H9 (cell line): Measurements from ENCODE around the gene TOR1B. TPM values are rescaled to one million over a fixed set of nuclear protein-coding genes. Genes with fewer than 3 reads are reported as not detected.
"Not testable (repeated sequence)": the region's sequence is repeated elsewhere in the genome, so short reads cannot be mapped to it uniquely, and the experiment has no call there.

Experiments
- DNase-seq: peaks from one replicate; pipeline ENCODE4 v3.0.0-alpha.2; 2017
- H2AFZ ChIP-seq: one replicate; pipeline ENCODE4 v1.6.1; 2013; ENCODE audit warnings: mild to moderate bottlenecking, low read length, control low read depth, moderate library complexity
- H2AK5ac ChIP-seq: 2 replicates; pipeline ENCODE4 v1.6.1; 2013; ENCODE audit warnings: low read length, control low read depth, mixed read lengths; ENCODE audit not compliant: insufficient read length
- H2BK120ac ChIP-seq: one replicate; pipeline ENCODE4 v1.6.1; 2013; ENCODE audit warnings: low read depth, mild to moderate bottlenecking, low read length, control low read depth, inconsistent platforms; ENCODE audit not compliant: poor library complexity, severe bottlenecking
- H2BK12ac ChIP-seq: 2 replicates; pipeline ENCODE4 v1.6.1; 2013; ENCODE audit warnings: low read length, control low read depth, mixed read lengths, low read depth; ENCODE audit not compliant: insufficient read length
- H2BK15ac ChIP-seq: 2 replicates; pipeline ENCODE4 v1.6.1; 2013; ENCODE audit warnings: low read depth, low read length, control low read depth
- H2BK20ac ChIP-seq: one replicate; pipeline ENCODE4 v1.6.1; 2013; ENCODE audit warnings: low read depth, mild to moderate bottlenecking, low read length, control low read depth, inconsistent platforms; ENCODE audit not compliant: poor library complexity, severe bottlenecking
- H2BK5ac ChIP-seq: 2 replicates; pipeline ENCODE4 v1.6.1; 2013; ENCODE audit warnings: low read length, control low read depth, mixed read lengths; ENCODE audit not compliant: insufficient read length
- H3K14ac ChIP-seq: 2 replicates; pipeline ENCODE4 v1.6.1; 2013; ENCODE audit warnings: low read length, control low read depth; ENCODE audit not compliant: insufficient read depth
- H3K18ac ChIP-seq: 2 replicates; pipeline ENCODE4 v1.6.1; 2013; ENCODE audit warnings: low read depth, mild to moderate bottlenecking, mixed read lengths, low read length, control low read depth; ENCODE audit not compliant: insufficient read length
- H3K23ac ChIP-seq: 2 replicates; pipeline ENCODE4 v1.6.1; 2013; ENCODE audit warnings: low read length, control low read depth, mixed read lengths, low read depth; ENCODE audit not compliant: insufficient read length
- H3K23me2 ChIP-seq: 2 replicates; pipeline ENCODE4 v1.6.1; 2013; ENCODE audit warnings: low read depth, mild to moderate bottlenecking, mixed read lengths, low read length, control low read depth; ENCODE audit not compliant: insufficient read length, poor library complexity, severe bottlenecking
- H3K27ac ChIP-seq: 2 replicates; pipeline ENCODE4 v1.5.1; 2013; ENCODE audit warnings: low read length, control low read depth, mixed read lengths, low read depth; ENCODE audit not compliant: insufficient read length
- H3K27me3 ChIP-seq: 2 replicates; pipeline ENCODE4 v1.6.1; 2013; ENCODE audit warnings: low read length, control low read depth, inconsistent platforms; ENCODE audit not compliant: insufficient read depth
- H3K4ac ChIP-seq: 2 replicates; pipeline ENCODE4 v1.6.1; 2013; ENCODE audit warnings: low read depth, mild to moderate bottlenecking, control low read depth, inconsistent platforms, low read length, moderate library complexity
- H3K4me1 ChIP-seq: 2 replicates; pipeline ENCODE4 v1.6.1; 2013; ENCODE audit warnings: low read length, control low read depth, inconsistent platforms; ENCODE audit not compliant: insufficient read depth
- H3K4me2 ChIP-seq: 2 replicates; pipeline ENCODE4 v1.6.1; 2013; ENCODE audit warnings: low read length, control low read depth, mixed read lengths; ENCODE audit not compliant: insufficient read length, insufficient read depth
- H3K56ac ChIP-seq: 2 replicates; pipeline ENCODE4 v1.6.1; 2013; ENCODE audit warnings: low read depth, mild to moderate bottlenecking, mixed read lengths, low read length, control low read depth; ENCODE audit not compliant: insufficient read length
- H3K79me1 ChIP-seq: 2 replicates; pipeline ENCODE4 v1.6.1; 2013; ENCODE audit warnings: low read depth, mild to moderate bottlenecking, moderate library complexity, low read length, control low read depth, inconsistent platforms; ENCODE audit not compliant: insufficient read depth, poor library complexity, severe bottlenecking
- H3K79me2 ChIP-seq: 2 replicates; pipeline ENCODE4 v1.6.1; 2013; ENCODE audit warnings: low read length, control low read depth, inconsistent platforms; ENCODE audit not compliant: insufficient read depth
- H3K9ac ChIP-seq: 2 replicates; pipeline ENCODE4 v1.6.1; 2013; ENCODE audit warnings: low read length, control low read depth, mixed read lengths; ENCODE audit not compliant: insufficient read length; ENCODE audit errors: extremely low read depth
- H3K9me3 ChIP-seq: one replicate; pipeline ENCODE4 v1.6.1; 2013; ENCODE audit warnings: low read depth, low read length, inconsistent platforms; ENCODE audit not compliant: control insufficient read depth
- H3T11ph ChIP-seq: one replicate; pipeline ENCODE4 v1.6.1; 2013; ENCODE audit warnings: mild to moderate bottlenecking, low read length, control low read depth, inconsistent platforms
- H4K20me1 ChIP-seq: one replicate; pipeline ENCODE4 v1.6.1; 2013; ENCODE audit not compliant: control insufficient read depth, insufficient read length, insufficient read depth
- H4K5ac ChIP-seq: 2 replicates; pipeline ENCODE4 v1.6.1; 2013; ENCODE audit warnings: low read depth, mild to moderate bottlenecking, mixed read lengths, low read length, control low read depth; ENCODE audit not compliant: insufficient read length
- H4K8ac ChIP-seq: replicated peaks from 2 replicates; pipeline ENCODE4 v1.6.1; 2013; ENCODE audit warnings: low read length, control low read depth, mixed read lengths, low read depth; ENCODE audit not compliant: insufficient read length
- H4K91ac ChIP-seq: 2 replicates; pipeline ENCODE4 v1.6.1; 2013; ENCODE audit warnings: low read depth, mild to moderate bottlenecking, moderate library complexity, mixed read lengths, low read length, control low read depth; ENCODE audit not compliant: insufficient read length
- H3K27ac Mint-ChIP-seq, 3 experiments: 2 replicates in 2 of 3; 3 replicates in 1 of 3; pipeline ENCODE4 v1.8.0; 2020 to 2021; ENCODE audit warnings: mixed read lengths in 3 of 3, mild to moderate bottlenecking in 1 of 3, moderate library complexity in 1 of 3
- H3K27me3 Mint-ChIP-seq: 2 replicates; pipeline ENCODE4 v1.8.0; 2021; ENCODE audit warnings: low read depth, mild to moderate bottlenecking, moderate library complexity, mixed read lengths
- H3K36me3 Mint-ChIP-seq, 3 experiments: 2 replicates in 2 of 3; 3 replicates in 1 of 3; pipeline ENCODE4 v1.8.0; 2020 to 2021; ENCODE audit warnings: low read depth in 3 of 3, mixed read lengths in 3 of 3; ENCODE audit not compliant: insufficient read depth in 1 of 3
- H3K4me1 Mint-ChIP-seq, 2 experiments: 2 replicates each; pipeline ENCODE4 v1.8.0; 2020; ENCODE audit warnings: mixed read lengths in 2 of 2
- H3K4me3 Mint-ChIP-seq, 2 experiments: 2 replicates in 1 of 2; 3 replicates in 1 of 2; pipeline ENCODE4 v1.8.0; 2020 to 2021; ENCODE audit warnings: mild to moderate bottlenecking in 2 of 2, mixed read lengths in 2 of 2, moderate library complexity in 1 of 2
- H3K9me3 Mint-ChIP-seq, 2 experiments: 2 replicates in 1 of 2; 3 replicates in 1 of 2; pipeline ENCODE4 v1.8.0; 2020; ENCODE audit warnings: mild to moderate bottlenecking in 2 of 2, mixed read lengths in 2 of 2, moderate library complexity in 1 of 2
- WGBS: extraction: QIAGEN DNeasy Blood & Tissue Kit; methylation state at CpG from one replicate; pipeline ENCODE4 v1.1.7; 2013; ENCODE audit warnings: missing lambda C conversion rate, low lambda C conversion rate, mixed read lengths; ENCODE audit not compliant: insufficient read length; ENCODE audit errors: extremely low coverage; 5-methylcytosine and 5-hydroxymethylcytosine counted together
- total RNA-seq: library from RNA; stranded (reverse); gene quantifications from 2 replicates; pipeline ENCODE4 v1.2.1, GENCODE V29; 2021
- TF ChIP-seq, protein P1 (sequence below): fragments of 200-600 bp; sonication (generic); conservative IDR thresholded peaks from 3 replicates; pipeline ENCODE4 v1.8.0; 2021; ENCODE audit warnings: antibody characterized with exemption, mild to moderate bottlenecking

Gene TOR1B
- total RNA-seq, 1 experiment from 2014 or later, result 18.1 TPM

GRCh38 chr9:129761901-129762369 lies 41.0 kb upstream of the TOR1B start:
- Histone ChIP-seq H4K8ac (peak overlapping the region; percentile 56), H3T11ph (no peak overlapping the region), H3K14ac (peak overlapping the region; percentile 16; the same call in 1 of the 2 replicates), H2AFZ (no peak overlapping the region), H2AK5ac (no peak overlapping the region), H4K5ac (no peak overlapping the region), H2BK12ac (no peak overlapping the region), H2BK5ac (no peak overlapping the region), H3K79me2 (no peaks in the 10 kb centered on the region), H3K27ac (no peak overlapping the region), H3K4ac (no peak overlapping the region), H2BK120ac (no peak overlapping the region), H3K23ac (no peak overlapping the region), H3K4me2 (no peak overlapping the region), H4K91ac (no peak overlapping the region), H3K9me3 (no peaks in the 10 kb centered on the region), H3K27me3 (no peaks in the 10 kb centered on the region), H3K9ac (no peak overlapping the region), H3K23me2 (no peaks in the 10 kb centered on the region), H4K20me1 (no peaks in the 10 kb centered on the region), H3K4me1 (no peaks in the 10 kb centered on the region; the same call in 1 of the 2 replicates), H2BK20ac (no peak overlapping the region), H3K79me1 (no peaks in the 10 kb centered on the region), H2BK15ac (no peak overlapping the region), H3K56ac (no peak overlapping the region), H3K18ac (peak overlapping the region; percentile 43)
- Mint-ChIP-seq H3K36me3 (no peaks in the 10 kb centered on the region), H3K27ac (peak overlapping the region in 1 of 3 experiments; percentile 40; a peak in 1 of 7 replicates), H3K9me3 (no peaks in the 10 kb centered on the region), H3K4me3 (no peak overlapping the region), H3K4me1 (peaks cover 6 to 10% of the 10 kb centered on the region in 2 experiments; a peak in 3 of 4 replicates), H3K27me3 (no peaks in the 10 kb centered on the region; the same call in 1 of the 2 replicates)
- no CpG with 5 or more reads among the region's 6 CpGs for WGBS
- peak; percentile 55 for DNase-seq
- TF ChIP-seq, protein P1, sequence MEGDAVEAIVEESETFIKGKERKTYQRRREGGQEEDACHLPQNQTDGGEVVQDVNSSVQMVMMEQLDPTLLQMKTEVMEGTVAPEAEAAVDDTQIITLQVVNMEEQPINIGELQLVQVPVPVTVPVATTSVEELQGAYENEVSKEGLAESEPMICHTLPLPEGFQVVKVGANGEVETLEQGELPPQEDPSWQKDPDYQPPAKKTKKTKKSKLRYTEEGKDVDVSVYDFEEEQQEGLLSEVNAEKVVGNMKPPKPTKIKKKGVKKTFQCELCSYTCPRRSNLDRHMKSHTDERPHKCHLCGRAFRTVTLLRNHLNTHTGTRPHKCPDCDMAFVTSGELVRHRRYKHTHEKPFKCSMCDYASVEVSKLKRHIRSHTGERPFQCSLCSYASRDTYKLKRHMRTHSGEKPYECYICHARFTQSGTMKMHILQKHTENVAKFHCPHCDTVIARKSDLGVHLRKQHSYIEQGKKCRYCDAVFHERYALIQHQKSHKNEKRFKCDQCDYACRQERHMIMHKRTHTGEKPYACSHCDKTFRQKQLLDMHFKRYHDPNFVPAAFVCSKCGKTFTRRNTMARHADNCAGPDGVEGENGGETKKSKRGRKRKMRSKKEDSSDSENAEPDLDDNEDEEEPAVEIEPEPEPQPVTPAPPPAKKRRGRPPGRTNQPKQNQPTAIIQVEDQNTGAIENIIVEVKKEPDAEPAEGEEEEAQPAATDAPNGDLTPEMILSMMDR, result no peak

DNA sequence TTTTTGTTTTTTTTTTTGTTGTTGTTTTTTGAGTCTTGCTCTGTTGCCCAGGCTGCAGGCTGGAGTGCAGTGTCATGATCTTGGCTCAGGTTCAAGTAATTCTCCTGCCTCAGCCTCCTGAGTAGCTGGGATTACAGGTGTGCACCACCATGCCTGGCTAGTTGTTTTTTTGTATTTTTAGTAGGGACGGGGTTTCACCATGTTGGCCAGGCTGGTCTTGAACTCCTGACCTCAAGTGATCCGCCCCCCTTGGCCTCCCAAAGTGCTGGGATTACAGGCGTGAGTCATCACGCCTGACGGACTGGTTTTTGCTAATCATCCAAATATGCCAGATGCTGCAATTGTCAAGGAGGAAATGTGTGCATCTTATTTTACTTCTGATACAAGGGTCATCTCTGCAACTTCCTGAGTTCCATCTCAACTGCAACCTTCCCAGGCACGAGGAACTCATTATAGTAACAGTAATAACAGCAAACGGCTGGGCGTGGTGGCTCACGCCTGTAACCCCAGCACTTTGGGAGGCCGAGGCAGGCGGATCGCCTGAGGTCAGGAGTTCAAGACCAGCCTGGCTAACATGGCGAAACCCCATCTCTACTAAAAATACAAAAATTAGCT lies 40.5 kb upstream of the TOR1B start:
- H2BK120ac ChIP-seq, H4K20me1 ChIP-seq, H3K23ac ChIP-seq, H3K56ac ChIP-seq, H2BK5ac ChIP-seq, H3K4ac ChIP-seq, H3K27me3 Mint-ChIP-seq, H3K4me2 ChIP-seq, H3K14ac ChIP-seq, H3K4me3 Mint-ChIP-seq, H3K79me2 ChIP-seq, DNase-seq, H2AFZ ChIP-seq, H2BK12ac ChIP-seq, H2BK15ac ChIP-seq, H3K9ac ChIP-seq, H3K18ac ChIP-seq, H3K79me1 ChIP-seq, H3K27me3 ChIP-seq, H3K36me3 Mint-ChIP-seq, H3K9me3 ChIP-seq, H2AK5ac ChIP-seq, H3K4me1 ChIP-seq, H2BK20ac ChIP-seq, H3K23me2 ChIP-seq, H4K5ac ChIP-seq, H4K8ac ChIP-seq, H3T11ph ChIP-seq, H4K91ac ChIP-seq, H3K27ac ChIP-seq, H3K9me3 Mint-ChIP-seq: not testable (repeated sequence)
- Mint-ChIP-seq H3K4me1 (peaks cover 6 to 10% of the 10 kb centered on the region in 2 experiments; a peak in 3 of 4 replicates), H3K27ac (peak overlapping the region in 1 of 3 experiments; percentile 40; a peak in 1 of 7 replicates)
- no CpG with 5 or more reads among the region's 13 CpGs for WGBS
